Endothelial cell (in vitro differentiated cells): ENCODE results near the gene ASF1B. TPM values are rescaled to one million over a fixed set of nuclear protein-coding genes. Genes with fewer than 3 reads are reported as not detected.

Experiments
- DNase-seq: peaks from one replicate; pipeline ENCODE4 v3.0.0; 2021; ENCODE audit warnings: low spot score
- H3K27ac Mint-ChIP-seq: one replicate; pipeline ENCODE4 v1.8.0; 2021; ENCODE audit warnings: mixed read lengths, inconsistent platforms; ENCODE audit not compliant: unreplicated experiment
- H3K27me3 Mint-ChIP-seq: one replicate; pipeline ENCODE4 v1.8.0; 2021; ENCODE audit warnings: mild to moderate bottlenecking, moderate library complexity, mixed read lengths, inconsistent platforms; ENCODE audit not compliant: unreplicated experiment
- H3K36me3 Mint-ChIP-seq: one replicate; pipeline ENCODE4 v1.8.0; 2021; ENCODE audit warnings: mild to moderate bottlenecking, low read depth, mixed read lengths, inconsistent platforms; ENCODE audit not compliant: unreplicated experiment
- H3K4me1 Mint-ChIP-seq: one replicate; pipeline ENCODE4 v1.8.0; 2021; ENCODE audit warnings: mild to moderate bottlenecking, mixed read lengths, inconsistent platforms; ENCODE audit not compliant: unreplicated experiment
- H3K4me3 Mint-ChIP-seq: one replicate; pipeline ENCODE4 v1.8.0; 2021; ENCODE audit warnings: mild to moderate bottlenecking, mixed read lengths, inconsistent platforms; ENCODE audit not compliant: unreplicated experiment
- H3K9me3 Mint-ChIP-seq: one replicate; pipeline ENCODE4 v1.8.0; 2021; ENCODE audit warnings: mixed read lengths, inconsistent platforms; ENCODE audit not compliant: unreplicated experiment
- total RNA-seq: library from RNA; stranded (reverse); fragmentation: NEBNext Ultra II Directional; extraction: Animal tissue kit (Norgen Biotek cat#: 25700); gene quantifications from one replicate; pipeline ENCODE4 v1.2.1, GENCODE V29; 2021; ENCODE audit not compliant: unreplicated experiment
- TF ChIP-seq, protein P1 (sequence below): fragments of 200-600 bp; sonication (generic); IDR thresholded peaks from one replicate; pipeline ENCODE4 v1.5.0; 2021; ENCODE audit warnings: antibody characterized with exemption; ENCODE audit not compliant: unreplicated experiment

ASF1B gene
- total RNA-seq, 1 donor from 2014 or later = 7.1 TPM

DNA sequence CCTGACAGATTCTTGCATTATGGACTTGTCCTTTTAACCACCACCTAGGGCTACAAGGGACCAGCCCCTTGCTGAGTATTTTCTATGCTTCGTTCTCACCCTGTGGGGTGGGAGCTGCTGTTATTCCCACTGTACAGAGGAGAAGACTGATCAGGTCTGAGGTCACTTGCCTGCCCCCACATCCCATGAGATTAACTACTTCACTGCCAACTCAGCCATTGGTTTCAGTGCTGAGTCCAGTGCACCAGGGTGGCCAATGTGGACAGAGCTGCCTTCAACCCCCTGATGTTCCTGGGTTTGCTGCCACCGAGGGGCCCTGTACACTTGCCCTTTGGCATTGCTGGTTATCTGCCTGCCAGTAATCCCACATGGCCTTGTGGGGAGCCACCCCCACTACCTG lies 25.7 kb downstream of the ASF1B start:
- H3K27me3 Mint-ChIP-seq = peaks cover 8% of the 10 kb centered on the region
- H3K4me1 Mint-ChIP-seq = peaks cover 23% of the 10 kb centered on the region
- peaks cover 3% of the 10 kb centered on the region for H3K36me3 Mint-ChIP-seq
- no peak for DNase-seq
- H3K27ac Mint-ChIP-seq = no peak overlapping the region
- no peaks in the 10 kb centered on the region for H3K9me3 Mint-ChIP-seq
- TF ChIP-seq, protein P1, sequence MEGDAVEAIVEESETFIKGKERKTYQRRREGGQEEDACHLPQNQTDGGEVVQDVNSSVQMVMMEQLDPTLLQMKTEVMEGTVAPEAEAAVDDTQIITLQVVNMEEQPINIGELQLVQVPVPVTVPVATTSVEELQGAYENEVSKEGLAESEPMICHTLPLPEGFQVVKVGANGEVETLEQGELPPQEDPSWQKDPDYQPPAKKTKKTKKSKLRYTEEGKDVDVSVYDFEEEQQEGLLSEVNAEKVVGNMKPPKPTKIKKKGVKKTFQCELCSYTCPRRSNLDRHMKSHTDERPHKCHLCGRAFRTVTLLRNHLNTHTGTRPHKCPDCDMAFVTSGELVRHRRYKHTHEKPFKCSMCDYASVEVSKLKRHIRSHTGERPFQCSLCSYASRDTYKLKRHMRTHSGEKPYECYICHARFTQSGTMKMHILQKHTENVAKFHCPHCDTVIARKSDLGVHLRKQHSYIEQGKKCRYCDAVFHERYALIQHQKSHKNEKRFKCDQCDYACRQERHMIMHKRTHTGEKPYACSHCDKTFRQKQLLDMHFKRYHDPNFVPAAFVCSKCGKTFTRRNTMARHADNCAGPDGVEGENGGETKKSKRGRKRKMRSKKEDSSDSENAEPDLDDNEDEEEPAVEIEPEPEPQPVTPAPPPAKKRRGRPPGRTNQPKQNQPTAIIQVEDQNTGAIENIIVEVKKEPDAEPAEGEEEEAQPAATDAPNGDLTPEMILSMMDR = no peak
- no peak overlapping the region for H3K4me3 Mint-ChIP-seq

DNA sequence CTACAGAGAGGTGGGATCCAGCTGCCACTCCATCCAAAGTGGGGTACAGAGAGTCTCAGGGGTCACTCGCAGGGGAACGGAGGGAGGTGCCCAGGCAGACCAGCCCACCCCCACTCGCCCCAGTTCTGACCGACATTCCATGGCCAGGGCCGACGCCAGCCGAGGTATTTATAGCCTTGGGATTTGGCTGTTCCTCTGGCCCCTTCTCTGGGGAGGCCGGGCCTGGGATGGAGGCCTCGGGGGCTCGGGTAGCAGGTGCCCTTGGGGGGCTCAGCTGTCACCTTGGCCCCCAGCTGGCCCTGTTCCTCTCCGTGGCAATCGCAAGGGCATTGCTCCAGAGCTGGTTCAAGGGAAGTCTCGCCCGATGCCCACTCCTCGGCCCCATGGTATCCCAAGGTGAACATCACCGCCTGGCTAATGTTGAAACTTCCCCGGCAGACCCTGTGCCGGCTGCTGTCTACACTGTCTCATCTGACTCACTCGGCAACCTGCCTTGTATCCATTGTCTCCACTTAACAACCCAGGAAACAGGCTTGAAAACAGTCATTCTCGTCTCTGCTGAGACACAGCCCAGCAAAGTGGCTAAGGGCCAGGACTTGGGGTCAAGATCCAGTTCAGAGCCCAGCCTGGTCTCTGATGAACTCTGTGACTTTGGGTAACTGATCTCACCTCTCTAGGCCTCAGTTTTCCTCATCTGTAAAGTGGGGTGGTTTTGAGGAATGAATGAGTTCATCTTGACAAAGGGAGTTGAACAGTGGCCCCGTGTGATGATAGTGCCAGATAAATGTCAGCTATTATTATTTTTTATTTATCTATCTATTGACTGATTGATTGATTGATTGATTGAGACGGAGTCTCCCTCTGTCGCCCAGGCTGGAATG lies 28.6 kb downstream of the ASF1B start:
- TF ChIP-seq, protein P1 = no peak
- Mint-ChIP-seq H3K4me1 (peaks cover 3% of the 10 kb centered on the region), H3K27me3 (peaks cover 5% of the 10 kb centered on the region), H3K36me3 (peaks cover 7% of the 10 kb centered on the region), H3K9me3 (no peaks in the 10 kb centered on the region), H3K4me3 (peak overlapping the region; percentile 73), H3K27ac (no peak overlapping the region)
- no peak for DNase-seq

DNA sequence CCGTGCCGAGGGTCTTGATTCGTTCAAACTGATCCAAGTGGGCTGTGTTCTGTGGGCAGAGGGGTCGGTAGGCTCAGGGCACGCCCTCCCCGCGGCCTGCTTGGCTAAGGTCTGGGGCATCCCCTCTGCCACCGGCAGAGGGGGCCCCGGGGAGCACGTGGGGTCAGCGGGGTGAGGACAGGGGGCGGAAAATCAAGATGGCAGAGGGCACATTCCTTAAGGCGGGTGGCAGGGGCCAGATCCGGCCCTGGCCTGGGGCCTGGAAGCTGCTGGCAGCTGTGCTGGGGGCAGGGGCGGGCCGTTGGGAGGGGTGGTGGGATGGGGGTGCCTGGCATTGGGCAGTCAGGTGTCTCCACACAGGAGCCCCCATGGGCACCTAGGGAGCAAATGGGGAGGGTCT lies 29.5 kb downstream of the ASF1B start:
- no peaks in the 10 kb centered on the region for H3K4me1 Mint-ChIP-seq
- H3K4me3 Mint-ChIP-seq = no peak overlapping the region
- H3K27ac Mint-ChIP-seq = no peak overlapping the region
- H3K9me3 Mint-ChIP-seq = no peaks in the 10 kb centered on the region
- TF ChIP-seq, protein P1 = no peak
- peaks cover 5% of the 10 kb centered on the region for H3K27me3 Mint-ChIP-seq
- peaks cover 7% of the 10 kb centered on the region for H3K36me3 Mint-ChIP-seq
- DNase-seq = no peak

DNA sequence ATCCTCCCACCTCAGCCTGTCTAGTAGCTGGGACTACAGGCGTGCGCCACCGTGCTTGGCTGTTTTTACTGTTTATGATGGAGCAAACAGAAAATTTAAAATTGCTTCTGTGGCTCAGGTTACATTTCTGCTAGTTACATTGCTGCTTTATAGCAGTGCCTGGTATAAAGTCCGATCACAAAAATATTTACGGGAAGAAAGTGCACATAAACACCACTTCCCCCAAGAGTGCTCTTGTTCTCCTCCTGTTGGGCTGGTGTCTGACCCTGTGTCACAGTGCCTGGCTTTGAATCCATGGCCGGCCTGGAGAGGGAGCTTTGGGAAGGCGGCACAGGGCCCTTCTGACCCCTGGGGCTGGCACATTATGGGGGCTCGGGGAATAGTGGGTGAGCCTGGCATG lies 30.7 kb downstream of the ASF1B start:
- Mint-ChIP-seq H3K4me3 (no peak overlapping the region), H3K4me1 (no peaks in the 10 kb centered on the region), H3K27me3 (peaks cover 3% of the 10 kb centered on the region), H3K9me3 (no peaks in the 10 kb centered on the region), H3K27ac (no peak overlapping the region), H3K36me3 (peaks cover 11% of the 10 kb centered on the region)
- DNase-seq = no peak
- TF ChIP-seq, protein P1 = no peak

DNA sequence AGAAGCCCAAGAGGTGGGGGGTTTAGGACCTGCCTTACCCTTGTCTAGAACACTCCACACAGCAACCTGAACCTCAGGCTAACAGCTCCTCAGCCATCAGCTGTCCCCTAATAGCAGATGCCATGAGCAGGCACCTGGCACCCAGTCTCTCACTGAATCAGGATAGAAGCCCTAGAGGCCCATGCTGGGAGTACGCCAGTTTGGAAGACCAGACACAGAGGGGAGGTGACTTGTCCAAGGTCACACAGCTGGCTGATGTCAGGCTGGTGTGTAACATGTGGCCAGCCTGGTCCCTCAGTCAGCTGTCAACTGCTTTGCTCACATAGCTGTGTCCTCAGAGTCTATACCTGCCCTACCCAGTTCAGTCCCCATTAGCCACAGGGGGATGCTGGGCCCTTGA lies 33.1 kb downstream of the ASF1B start:
- Mint-ChIP-seq H3K27ac (no peak overlapping the region), H3K27me3 (no peaks in the 10 kb centered on the region), H3K4me1 (no peaks in the 10 kb centered on the region), H3K4me3 (no peak overlapping the region), H3K36me3 (peaks cover 11% of the 10 kb centered on the region), H3K9me3 (no peaks in the 10 kb centered on the region)
- TF ChIP-seq, protein P1 = no peak
- no peak for DNase-seq
